HCT116 (cell line): ENCODE results near the gene FOXP2.

Experiments used
- CTCF ChIP-seq, 3 experiments: fragments of 200-600 bp in 1 of 3; sonication (generic) in 1 of 3; IDR thresholded peaks in 2 of 3; conservative IDR thresholded peaks in 1 of 3; 2 replicates each; pipeline ENCODE4 v1.5.1; 2012 to 2017; ENCODE audit warnings: low read depth in 2 of 3, low read length in 2 of 3, antibody characterized with exemption in 1 of 3, borderline replicate concordance in 1 of 3, control low read depth in 1 of 3, mild to moderate bottlenecking in 1 of 3, mixed read lengths in 1 of 3, mixed run types in 1 of 3, moderate library complexity in 1 of 3; ENCODE audit not compliant: insufficient read depth in 1 of 3
- EGR1 ChIP-seq: IDR thresholded peaks from 2 replicates; pipeline ENCODE4 v1.6.1; 2012; ENCODE audit warnings: low read depth
- REST ChIP-seq: IDR thresholded peaks from 2 replicates; pipeline ENCODE4 v1.6.1; 2012; ENCODE audit warnings: low read depth

- TF ChIP-seq CTCF (IDR thresholded peaks at IDR 0.05 in 2 of 3, conservative IDR thresholded peaks at IDR 0.05 in 1 of 3; ENCODE audit: borderline replicate concordance in 1 of 3, insufficient read depth in 1 of 3, low read depth in 2 of 3, low read length in 2 of 3) (no peak), EGR1 (no peak), REST (no peak)
Observed at GRCh38 chr7:114650491-114650890, 235.9 kb downstream of the FOXP2 start.
